GM18526 (cell line): ENCODE results near the gene CAMK2A.

Experiments used
- POLR2A ChIP-seq: IDR thresholded peaks from 3 replicates; pipeline ENCODE4 v1.6.1; 2011; ENCODE audit not compliant: insufficient read length; ENCODE audit errors: extremely low read depth

Gene CAMK2A

GRCh38 chr5:150245111-150245789 lies 44.3 kb downstream of the CAMK2A start:
- no peak for TF ChIP-seq POLR2A

DNA sequence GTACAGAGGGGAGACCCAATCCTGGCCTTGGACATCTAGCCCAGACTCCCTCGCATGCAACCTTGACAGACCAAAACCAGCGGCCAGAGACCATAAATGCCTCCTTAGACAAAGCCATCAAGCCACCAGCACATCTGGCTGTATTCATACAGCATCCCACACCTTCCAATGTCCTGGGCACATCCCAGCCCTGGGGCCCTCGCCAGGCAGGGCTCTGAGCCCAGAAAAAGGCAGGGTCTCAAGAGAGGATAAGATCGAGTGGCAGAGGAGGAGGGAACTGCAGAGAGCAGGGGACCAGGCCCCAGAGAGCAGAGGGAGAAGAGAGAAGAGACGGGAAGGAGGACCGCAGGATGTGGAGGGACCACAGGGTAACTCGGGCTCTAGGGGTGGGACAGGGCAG lies 45.4 kb downstream of the CAMK2A start:
- no peak for TF ChIP-seq POLR2A

GRCh38 chr5:150243590-150243989 lies 46.0 kb downstream of the CAMK2A start:
- no peak for TF ChIP-seq POLR2A

DNA sequence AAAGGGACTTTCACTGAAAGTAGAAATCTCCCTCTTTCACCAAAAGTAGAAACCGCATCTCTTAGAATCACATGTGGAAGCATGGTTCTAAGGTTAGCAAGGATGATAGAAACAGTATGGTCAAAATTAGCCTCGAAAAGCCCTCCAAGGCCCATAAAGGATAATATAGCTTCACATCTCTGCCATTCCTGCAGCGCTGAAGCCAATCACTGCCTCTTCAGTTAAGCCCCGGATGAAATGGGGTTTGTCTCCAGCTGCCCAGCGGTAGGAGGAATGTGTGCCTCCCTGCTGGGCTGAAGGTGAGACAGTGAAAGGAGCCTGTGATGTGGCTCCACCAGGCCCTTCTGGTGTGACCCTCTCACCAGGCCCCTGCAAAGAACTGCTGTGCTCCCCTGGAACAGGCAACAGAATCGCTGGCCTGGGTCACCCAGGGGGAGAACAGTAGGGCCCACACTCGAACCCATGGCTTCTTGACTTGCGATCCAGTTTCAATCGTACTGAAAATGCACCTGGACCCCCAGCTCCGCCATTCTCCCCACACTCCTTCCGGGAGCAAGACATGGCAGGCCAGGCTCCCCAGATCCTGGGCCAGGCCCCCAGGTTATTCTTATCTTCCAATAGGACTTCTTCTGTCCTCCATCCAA lies 47.2 kb downstream of the CAMK2A start:
- TF ChIP-seq POLR2A: no peak

GRCh38 chr5:150241298-150242160 lies 48.0 kb downstream of the CAMK2A start:
- TF ChIP-seq POLR2A: no peak

DNA sequence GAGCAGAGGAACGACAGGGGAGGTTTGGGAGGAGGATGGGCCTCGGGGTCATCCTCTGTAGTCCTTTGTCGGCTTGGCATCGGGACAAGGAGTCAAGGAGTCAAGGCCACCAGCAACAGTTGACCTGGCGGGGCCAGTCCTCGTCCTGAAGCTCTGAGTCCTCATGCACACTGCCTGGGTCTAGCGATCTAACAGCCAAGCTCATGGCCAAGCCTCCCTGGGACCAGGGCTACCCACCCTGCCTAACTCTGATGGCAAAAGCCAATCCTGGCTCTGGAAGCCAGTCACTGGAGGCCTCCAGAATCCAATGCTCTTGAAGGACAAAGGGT lies 49.8 kb downstream of the CAMK2A start:
- no peak for TF ChIP-seq POLR2A

GRCh38 chr5:150239099-150239793 lies 50.3 kb downstream of the CAMK2A start:
- no peak for TF ChIP-seq POLR2A

- no peak for TF ChIP-seq POLR2A
Observed at GRCh38 chr5:150238646-150239045, 50.9 kb downstream of the CAMK2A start.

DNA sequence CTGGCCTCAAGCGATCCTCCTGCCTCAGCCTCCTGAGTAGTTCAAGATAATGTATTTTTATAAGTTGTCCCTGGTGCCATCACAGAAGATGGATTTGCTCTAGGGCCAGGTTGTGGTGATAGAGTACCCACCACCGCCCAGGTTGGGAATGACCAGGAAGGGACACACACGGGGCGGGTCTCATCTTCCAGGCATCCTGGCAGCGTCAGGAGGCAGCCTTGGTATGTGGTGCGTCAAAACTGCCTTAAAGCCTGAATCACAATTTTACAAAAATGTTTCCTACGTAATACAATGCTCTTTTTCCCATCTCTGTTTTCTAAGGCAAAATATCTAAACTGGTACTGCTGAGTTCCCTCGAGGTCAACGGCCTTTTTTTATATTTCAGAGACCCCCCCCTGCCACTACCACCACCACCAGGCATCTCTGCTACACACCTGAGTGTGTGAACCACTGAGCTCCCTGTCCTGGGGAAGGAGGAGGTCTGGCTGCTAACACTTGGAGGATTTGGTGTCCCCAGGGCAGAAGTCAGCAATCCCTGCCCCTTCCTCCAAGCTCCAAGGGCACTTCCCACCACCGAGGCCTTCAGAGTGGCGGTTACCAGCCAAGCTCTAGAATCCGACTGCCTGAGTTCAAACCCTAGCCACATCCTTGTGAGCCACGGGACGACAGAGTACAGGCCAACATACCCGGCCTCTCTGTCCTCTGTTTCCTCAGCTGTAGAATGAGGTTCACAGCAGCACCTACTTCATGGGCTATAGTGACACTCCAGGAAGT lies 52.4 kb downstream of the CAMK2A start:
- TF ChIP-seq POLR2A: no peak

GRCh38 chr5:150236313-150236712 lies 53.3 kb downstream of the CAMK2A start:
- TF ChIP-seq POLR2A: no peak

DNA sequence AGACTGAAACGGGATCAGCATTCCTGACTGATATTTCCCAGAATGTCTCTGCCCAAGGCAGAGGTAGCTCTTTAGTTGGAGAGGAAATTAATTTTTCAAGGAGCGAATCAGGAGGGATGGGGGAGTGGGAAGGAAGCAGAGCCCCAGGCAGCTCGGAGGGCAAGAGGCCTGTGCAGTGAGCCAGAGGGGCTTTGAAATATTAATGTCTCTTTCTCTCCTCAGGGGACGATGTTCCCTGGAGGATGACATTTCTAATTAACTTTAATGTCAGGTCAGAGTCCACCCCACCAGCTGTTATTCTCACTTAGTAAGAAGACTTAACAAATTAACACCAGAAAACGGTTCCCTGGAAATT lies 54.1 kb downstream of the CAMK2A start:
- TF ChIP-seq POLR2A: no peak

DNA sequence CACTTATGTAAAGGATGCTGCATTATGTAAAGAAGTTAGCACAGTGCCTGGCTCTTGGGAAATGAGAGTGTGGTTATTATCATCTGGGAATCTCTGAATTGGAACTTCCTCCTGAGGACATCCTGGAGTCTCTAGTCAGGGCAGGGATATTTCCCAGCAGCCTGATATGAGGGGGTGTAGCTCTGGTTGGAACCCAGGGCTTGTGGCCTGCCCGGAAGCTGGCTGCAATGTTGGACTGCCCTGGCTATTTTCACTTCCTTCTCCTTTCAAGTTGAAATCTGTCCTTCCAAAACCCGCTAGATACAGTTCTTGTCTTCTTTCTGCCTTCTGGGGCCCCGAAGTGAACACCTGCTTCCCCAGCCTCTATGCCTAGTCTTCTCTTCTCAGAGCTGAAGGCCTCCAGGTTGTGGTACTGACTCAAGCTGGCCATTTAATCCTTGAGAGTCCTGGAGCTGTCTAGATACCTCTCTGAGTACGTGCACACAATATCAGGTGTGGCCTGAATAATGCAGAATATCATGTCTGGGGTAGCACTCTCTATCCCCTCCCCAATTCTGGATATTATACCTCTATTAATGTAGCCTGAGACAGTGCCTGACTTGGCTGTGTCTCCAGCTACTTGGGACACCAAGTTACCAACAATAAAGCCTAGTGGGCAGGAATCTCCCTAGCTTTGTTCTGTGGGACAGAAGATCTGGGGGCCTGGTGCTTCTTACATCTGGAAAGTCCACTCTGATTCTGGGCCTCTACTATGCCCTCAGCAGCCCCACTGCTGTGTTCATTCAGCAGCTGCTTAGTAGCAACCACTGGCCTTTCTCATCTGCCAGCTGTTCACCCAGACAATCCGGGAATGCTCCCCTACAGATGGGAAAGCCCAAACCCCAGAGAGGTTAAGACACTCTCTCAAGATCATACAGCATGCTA lies 54.7 kb downstream of the CAMK2A start:
- TF ChIP-seq POLR2A: no peak

GRCh38 chr5:150230842-150231241 lies 58.7 kb downstream of the CAMK2A start:
- TF ChIP-seq POLR2A: no peak

GRCh38 chr5:150229571-150229970 lies 60.0 kb downstream of the CAMK2A start:
- TF ChIP-seq POLR2A: no peak

DNA sequence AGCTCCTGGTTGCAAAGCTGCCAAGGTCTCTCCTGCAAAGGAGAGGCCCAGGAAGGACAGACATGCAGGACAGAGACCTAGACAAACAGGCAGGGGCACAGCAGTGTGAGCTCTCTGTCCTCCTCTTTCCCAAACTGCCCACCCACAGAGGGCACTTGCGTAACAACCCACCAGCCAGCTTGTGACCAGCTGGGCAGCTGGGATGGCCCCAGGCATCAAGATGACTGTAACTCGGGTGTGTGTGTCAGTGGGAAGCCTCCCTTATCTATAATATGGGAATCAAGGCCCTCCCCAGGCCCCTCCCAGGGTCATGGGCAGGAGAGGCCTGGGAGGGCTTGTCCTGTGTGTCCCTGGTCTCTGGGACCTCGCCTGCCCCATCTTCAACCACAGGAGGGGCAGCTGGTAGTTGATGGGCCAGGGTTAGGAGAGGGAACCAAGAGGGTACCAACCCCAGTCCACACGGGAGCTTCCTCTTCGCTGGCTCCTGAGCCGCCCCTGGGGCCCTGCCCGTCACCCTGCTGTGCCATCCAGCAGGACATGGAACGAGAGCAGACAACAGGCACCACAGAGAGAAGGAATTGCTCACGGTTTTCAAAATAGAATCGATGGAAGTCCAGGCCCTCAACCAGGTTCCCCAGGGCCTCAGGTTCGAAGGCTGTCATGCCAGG lies 61.8 kb downstream of the CAMK2A start:
- TF ChIP-seq POLR2A: no peak
